Dermis microvascular lymphatic vessel endothelial cell (primary cell): ENCODE results near the gene FBXL3. TPM values are rescaled to one million over a fixed set of nuclear protein-coding genes. Genes with fewer than 3 reads are reported as not detected.
A peak's percentile ranks its signal among the peaks of the same experiment; 100 is the strongest.
"Not testable (repeated sequence)": the region's sequence is repeated elsewhere in the genome, so short reads cannot be mapped to it uniquely, and the experiment has no call there.

Experiments used
- DNase-seq, 2 donors: peaks; one replicate each; pipeline versions ENCODE4 v3.0.0 to v3.0.0-alpha.2; 2010; ENCODE audit warnings: low read depth in 2 of 2
- total RNA-seq: library from RNA; depleted of rRNA; stranded (reverse); fragments of >200 nt; gene quantifications from 2 replicates; pipeline ENCODE4 v1.2.1, GENCODE V29; 2014

FBXL3 gene
- total RNA-seq, 1 donor from 2014 or later, result 52.6 TPM

- peak; percentile 30 to 73 for DNase-seq
Measured at GRCh38 chr13:77026255-77026860, 601 bp downstream of the FBXL3 start.

GRCh38 chr13:77022341-77022740 is 4.6 kb downstream of the FBXL3 start:
- no peak for DNase-seq

DNA sequence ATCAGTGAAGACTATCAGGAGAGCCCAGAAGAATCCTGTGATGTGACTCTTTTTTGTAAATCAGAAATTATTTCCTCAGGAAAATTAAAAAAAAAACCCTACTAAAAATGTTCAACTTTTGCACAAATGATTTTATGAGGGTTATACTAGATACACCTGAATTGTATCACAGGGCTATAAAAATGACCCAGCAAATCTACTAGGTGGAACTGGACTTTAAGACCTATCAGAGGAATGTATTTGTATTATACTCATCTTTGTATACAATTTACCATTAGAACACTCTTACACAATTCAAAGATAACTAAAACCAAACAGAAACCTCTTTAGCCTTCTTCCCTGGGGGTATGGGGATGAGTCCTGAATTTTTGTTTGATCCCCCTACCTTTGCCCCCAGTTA is 7.2 kb downstream of the FBXL3 start:
- no peak for DNase-seq

- no peak for DNase-seq
Measured at GRCh38 chr13:77016888-77017623, 9.9 kb downstream of the FBXL3 start.

DNA sequence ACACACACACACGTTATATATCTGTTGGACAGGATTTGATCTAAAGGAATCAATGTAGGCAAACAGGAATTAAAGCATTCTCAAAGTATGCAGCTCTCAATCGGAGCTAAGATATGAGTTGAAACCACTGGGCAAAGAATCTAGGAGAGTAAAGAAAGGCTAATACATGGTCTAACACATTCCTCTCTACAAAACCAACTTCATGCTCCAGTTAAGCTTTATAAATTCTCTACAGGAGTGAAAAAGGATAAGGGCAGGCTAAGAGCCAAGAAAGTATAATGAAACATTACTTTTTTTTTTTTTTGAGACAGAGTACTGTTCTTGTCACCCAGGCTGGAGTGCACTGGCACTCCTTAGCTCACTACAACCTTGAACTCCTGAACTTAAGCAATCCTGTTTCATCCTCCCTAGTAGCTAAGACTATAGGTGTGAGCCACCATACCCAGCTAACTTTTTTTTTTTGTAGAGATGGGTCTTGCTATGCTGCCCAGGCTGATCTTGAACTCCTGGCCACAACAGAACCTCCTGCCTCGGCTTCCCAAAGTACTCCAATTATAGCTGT is 10.6 kb downstream of the FBXL3 start:
- no peak for DNase-seq

GRCh38 chr13:77014906-77015685 is 11.9 kb downstream of the FBXL3 start:
- DNase-seq, result no peak

- no peak for DNase-seq
Measured at GRCh38 chr13:77013853-77014542, 13.0 kb downstream of the FBXL3 start.

- not testable (repeated sequence) for DNase-seq
Measured at GRCh38 chr13:77009719-77010118, 17.2 kb downstream of the FBXL3 start.

GRCh38 chr13:77009011-77009410 is 17.9 kb downstream of the FBXL3 start:
- DNase-seq, result no peak

DNA sequence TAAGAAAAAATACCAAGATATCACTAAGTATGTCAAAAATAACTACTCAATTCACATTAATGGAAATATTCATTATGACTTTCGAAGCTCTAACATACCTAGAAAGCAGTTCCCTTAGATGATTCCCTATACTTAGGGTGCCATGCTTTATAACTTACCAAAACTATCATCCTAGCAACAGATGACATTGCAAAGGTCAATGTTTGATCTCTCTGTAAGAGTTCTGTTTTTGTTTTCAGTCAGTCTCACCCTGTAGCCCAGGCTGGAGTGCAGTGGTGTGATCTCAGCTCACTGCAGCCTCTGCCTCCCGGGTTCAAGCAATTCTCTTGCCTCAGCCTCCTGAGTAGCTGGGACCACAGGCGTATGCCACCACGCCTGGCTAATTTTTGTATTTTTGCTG is 18.6 kb downstream of the FBXL3 start:
- not testable (repeated sequence) for DNase-seq

GRCh38 chr13:77002590-77003190 is 24.3 kb downstream of the FBXL3 start:
- DNase-seq, result peak; percentile 32 to 56

DNA sequence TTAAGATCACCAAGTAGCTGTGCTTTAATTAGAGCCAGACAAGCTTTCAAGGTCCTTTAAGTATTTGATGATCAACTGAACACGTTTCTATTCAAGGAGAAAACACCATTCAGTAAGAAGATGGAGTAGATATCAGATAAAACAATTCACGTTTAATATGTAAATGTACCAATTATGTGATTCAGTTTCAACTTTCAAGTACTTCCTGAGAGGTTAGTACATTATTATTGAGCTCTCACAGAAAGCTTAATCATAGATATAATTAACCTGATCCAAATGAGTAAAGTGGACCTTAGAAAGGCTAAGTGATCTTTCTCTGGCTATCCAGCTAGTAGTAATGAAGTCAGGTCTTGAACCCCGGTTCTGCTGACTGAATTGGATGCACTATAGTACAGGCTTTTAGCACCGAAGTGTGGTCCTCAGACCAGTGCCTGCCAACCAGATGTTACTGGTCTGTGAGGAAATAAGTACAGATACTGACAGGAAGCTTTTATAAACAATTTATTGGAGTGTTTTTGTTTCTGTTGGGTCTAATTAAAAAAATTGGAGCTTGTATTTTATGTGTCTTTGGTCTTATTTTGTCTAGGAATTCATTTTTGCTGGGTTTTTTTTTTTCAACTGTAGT is 24.9 kb downstream of the FBXL3 start:
- no peak for DNase-seq

DNA sequence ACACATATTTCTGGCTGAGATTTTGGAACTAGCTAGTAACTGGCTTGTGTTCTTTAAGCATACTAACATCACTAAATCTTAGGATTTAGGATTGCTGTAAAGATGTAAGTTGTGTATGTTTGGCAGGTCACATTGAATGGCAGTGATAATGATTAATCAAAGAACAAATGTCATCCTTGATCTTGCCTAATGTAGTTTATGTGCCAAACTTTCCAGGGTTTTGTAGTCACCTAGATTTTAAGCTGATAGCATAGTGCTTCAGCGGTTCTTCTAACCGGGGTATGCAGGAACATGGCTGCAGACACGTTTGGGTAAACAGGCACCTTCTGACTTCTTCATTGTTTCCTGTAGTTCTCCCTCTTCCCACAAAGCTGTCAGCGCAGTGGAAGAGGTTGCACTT is 25.4 kb downstream of the FBXL3 start:
- DNase-seq, result no peak

DNA sequence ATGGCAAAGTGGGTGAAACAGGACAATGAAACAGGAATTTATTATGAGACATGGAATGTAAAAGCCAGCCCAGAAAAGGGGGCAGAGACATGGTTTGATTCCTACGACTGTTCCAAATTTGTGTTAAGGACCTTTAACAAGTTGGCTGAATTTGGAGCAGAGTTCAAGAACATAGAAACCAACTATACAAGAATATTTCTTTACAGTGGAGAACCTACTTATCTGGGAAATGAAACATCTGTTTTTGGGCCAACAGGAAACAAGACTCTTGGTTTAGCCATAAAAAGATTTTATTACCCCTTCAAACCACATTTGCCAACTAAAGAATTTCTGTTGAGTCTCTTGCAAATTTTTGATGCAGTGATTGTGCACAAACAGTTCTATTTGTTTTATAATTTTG is 26.5 kb downstream of the FBXL3 start:
- DNase-seq, result no peak

GRCh38 chr13:76994281-76994680 is 32.7 kb downstream of the FBXL3 start:
- no peak for DNase-seq

DNA sequence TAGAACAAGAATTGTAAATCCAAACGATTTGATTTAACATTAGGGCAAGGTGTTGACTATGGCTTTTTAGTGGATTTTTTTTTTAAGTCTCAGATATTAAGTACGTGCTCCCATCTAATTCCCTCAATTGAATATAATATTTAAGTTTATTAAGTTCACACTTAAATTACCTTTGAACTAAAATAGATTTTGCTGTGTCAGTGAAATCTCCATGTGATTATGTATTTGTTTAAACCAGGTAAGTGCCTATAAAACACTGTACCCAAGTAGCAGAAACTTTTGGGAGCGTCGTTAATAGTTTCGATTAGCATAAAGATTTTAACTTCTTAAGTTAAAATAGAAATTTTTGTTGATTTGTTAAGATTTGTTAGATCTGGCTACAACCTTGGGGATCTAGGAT is 33.5 kb downstream of the FBXL3 start:
- no peak for DNase-seq

DNA sequence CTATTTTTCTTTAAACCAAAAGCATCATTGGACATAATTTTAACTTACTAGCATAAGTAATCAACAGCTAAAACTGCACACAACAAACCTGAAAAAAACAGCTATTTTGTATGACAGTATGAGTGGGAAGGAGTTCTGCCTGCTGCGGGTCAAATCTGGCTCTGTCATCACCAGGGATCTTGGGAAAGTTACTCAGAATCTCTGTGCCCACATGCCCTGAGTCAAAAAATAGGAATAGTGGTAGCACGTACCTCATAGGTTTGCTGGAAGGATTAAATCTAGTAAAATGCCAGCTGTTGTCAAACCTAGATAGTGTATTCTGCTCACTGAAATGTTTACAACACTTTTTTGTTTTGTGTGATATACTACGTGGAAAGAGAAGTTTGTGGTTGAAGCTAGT is 33.9 kb downstream of the FBXL3 start:
- DNase-seq, result no peak

DNA sequence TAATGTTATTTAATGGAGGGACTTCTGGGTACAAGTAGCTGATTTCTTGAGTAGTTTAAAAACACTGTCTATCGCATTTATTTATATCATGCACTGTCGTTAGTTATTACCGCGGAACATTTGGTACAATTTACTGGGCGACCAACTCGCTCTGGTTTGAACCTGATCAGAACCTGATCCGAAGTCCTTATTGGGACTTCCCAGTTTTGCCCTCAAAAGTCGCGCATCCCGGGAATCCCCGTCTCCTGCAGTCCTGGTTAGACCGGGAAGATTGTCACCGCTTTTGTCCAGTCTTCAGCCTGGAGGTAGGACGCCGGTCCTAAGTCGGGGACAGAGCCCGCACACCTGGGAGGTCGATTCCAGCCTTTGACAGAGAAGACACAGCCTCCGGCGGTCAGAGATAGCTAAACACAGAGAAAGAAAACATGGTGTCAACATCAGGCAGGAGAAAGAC is 34.4 kb downstream of the FBXL3 start:
- peak in 1 of 2 donors; percentile 39 for DNase-seq

DNA sequence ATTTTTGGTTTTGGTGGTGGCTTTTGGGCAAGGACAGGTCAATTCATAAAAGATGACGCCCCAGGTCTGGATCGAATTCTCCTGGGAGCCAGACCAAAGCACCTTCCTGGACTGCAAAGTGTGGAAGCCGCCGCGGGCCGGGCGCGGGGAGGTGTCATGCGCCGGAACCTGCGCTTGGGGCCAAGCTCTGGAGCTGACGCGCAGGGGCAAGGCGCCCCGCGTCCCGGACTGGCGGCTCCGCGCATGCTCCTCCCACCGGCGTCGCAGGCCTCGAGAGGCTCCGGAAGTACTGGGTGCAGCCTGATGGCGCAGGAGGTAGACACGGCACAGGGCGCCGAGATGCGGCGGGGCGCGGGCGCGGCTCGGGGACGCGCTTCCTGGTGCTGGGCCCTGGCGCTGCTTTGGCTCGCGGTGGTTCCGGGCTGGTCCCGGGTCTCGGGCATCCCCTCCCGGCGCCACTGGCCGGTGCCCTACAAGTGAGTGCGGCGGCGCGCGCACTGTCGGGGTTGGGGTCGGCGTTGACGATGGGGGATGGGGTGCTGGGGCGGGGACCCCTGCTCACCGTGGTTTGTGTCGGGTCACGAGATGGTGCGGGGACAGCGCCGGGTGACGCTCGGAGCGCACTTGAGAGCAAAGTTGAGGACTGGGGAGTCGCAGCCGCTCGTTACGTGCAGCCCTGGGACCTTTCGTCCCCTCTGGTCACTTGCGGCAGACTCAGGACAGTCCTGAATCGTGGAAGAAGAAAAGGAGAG is 35.0 kb downstream of the FBXL3 start, which contains the start of gene CLN5:
Gene CLN5, plus strand, starts transcription at position 286 of the 752 bp plus-strand sequence. Its CDS starts 18 bp downstream, at position 304.
- DNase-seq, result peak; percentile 80 to 91

GRCh38 chr13:76991432-76991795 is 35.5 kb downstream of the FBXL3 start:
- peak; percentile 69 to 78 for DNase-seq
